Activated naive CD8-positive, alpha-beta T cell treated with anti-CD3 and anti-CD28 coated beads, Interleukin-2, amount 50 U/mL, for 16 hours (primary cell): ENCODE results near the gene HEYL.

Experiments
- DNase-seq: peaks from one replicate; pipeline ENCODE4 v3.0.0-alpha.2; 2020; ENCODE audit warnings: low read depth, low spot score

HEYL gene

DNA sequence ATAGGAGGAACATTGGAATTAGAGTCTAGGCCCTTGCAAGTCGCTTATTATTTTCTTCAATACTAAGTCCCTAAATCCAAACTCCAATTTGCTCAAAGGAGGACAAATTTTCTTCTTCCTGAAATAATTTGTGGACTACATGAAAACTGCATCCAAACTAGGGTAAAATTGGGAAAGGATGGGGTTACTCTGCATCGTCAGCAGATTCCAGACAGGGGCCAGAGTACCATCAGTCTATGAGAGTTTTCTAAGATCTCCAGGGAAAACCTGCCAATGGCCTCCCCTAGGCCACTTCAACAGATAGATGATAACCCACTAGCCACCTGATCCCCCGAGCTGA, 508 bp downstream of the HEYL start:
- DNase-seq, result no peak

- DNase-seq, result no peak
Observed at GRCh38 chr1:39637361-39637760, 2.1 kb downstream of the HEYL start.

- no peak for DNase-seq
Observed at GRCh38 chr1:39635871-39636210, 3.6 kb downstream of the HEYL start.

DNA sequence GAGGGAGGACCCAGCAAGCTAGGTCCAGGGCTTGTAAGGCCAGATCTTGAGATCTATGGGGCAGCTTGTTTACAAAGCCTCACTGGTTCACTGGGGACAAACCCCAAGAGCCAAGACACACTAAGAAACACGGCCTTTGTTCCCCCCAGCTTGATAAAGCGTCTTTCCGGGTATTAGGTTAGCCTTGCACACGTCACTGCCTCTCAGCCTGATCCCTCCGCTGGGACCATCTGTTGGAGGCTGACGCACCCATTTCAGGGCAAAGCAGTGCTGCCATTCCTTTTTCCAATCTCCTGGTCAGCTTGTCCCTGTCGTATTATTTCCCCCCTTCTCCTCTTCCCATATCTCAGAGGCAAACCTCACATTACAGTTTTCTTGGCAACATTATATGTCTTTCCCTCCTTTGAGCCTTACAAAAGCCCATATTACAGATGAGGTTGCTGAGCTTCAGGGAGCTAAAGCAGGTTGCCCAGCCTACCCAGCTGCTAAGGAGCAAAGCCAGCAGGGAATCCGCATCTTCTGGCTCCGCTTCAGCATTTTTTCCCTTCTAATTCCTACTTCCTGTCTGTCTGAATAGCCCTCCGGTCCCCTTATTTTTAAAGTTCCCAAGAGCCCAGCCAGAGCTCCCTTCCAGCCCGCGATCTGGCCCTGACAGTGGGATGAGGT, 4.1 kb downstream of the HEYL start:
- DNase-seq, result no peak

- DNase-seq, result no peak
Observed at GRCh38 chr1:39633422-39633821, 6.0 kb downstream of the HEYL start.

DNA sequence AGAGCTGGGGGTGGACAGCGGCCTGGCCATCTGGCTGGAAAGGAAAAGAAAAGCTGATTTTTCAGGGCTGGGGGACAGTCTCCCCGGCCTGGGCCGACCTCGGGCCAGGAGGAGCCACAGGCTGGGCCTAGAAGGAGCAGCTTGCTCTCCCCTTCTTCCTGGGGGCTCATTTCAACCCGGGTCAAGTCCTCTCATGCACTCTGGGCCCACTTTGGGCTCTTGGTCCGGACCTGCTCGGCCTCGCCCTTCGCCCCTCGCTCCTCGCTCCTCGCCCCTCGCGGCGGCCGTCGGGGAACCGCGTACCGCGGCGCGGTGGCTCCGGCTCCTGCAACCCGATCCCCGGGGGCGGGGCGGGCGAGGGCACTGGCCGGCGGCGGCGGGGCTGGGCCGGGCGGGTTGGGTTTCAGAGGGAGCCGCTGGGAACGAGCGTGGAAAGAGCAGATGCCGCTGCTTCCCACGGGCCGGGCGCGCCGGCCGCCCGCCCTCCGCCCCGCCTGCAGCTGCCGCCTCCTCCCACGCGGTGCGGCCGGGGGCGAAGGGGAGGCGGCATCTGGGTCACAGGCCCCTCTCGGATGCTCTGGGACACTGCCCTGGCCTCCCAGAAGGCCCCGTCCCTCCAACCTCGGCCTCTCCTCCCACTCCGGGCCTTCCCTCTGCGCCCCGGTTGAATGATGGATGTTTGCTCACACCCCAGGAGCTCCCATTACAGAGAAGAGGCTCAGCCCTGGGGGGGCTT, 6.6 kb downstream of the HEYL start:
- no peak for DNase-seq

- DNase-seq, result no peak
Observed at GRCh38 chr1:39632323-39632681, 7.1 kb downstream of the HEYL start.

DNA sequence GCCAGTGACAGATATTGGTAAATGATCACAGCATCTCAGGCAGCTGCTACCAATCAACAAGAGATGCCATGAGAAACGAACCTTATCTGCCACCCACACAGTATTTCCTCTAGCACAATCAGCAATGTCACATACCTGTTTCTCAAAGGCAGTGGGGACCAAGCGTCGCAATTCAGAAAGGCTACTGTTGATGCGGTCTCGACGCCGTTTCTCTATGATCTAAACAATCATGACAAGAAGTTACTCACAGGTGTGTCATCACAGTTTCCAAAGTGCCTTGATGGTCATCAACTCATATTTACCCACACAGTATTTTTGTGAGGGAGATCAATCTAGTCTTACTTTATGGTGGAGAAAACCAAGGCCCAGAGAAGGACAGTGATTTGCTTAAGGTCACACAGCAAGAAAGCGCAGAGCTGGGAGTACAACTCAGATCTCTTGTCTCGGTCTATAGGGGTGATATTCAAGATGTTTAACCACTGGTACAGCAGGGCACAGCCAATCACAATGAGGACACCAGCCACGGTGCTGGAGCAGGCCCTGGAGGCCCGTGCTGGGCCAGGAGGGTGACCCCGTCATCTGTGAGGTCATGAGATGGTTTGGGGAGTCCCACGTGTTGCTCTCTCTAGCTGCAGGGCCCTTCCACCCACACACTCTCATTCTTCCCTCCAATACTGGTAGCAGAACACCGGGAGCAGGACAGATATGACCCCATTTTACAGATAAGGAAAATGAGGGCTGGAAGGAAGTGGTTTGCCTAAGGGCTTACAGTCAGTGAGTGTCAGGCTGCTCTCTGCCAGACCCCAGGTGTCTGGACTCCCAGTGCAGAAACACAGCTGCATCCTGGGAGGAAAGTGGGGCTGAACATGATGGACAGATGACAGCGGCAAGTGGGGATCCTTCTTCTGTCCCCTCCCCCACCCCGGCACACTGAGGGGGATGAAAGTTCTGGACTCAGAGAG, 7.8 kb downstream of the HEYL start:
- DNase-seq, result no peak

- DNase-seq, result no peak
Observed at GRCh38 chr1:39628807-39629350, 10.6 kb downstream of the HEYL start.

DNA sequence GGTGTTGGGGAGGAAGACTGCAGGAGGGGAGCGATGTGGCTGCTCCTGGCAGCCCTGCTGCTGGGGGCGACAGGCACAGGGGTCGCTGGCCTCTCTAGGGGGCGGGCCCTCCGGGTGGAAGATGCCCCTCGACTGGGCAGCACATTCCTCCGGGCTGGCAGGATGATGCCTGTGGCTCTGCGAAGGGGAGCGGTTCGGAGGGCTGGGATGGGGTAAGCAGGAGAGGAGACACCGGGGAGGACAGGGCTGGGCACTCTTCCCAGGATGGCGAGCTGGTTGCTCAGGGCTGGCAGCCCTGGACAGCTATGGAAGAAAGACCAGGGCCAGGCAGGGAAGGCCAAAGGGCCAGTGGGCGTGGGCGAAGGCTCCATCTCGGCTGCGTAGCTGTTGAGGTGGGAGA, 12.8 kb downstream of the HEYL start:
- no peak for DNase-seq

DNA sequence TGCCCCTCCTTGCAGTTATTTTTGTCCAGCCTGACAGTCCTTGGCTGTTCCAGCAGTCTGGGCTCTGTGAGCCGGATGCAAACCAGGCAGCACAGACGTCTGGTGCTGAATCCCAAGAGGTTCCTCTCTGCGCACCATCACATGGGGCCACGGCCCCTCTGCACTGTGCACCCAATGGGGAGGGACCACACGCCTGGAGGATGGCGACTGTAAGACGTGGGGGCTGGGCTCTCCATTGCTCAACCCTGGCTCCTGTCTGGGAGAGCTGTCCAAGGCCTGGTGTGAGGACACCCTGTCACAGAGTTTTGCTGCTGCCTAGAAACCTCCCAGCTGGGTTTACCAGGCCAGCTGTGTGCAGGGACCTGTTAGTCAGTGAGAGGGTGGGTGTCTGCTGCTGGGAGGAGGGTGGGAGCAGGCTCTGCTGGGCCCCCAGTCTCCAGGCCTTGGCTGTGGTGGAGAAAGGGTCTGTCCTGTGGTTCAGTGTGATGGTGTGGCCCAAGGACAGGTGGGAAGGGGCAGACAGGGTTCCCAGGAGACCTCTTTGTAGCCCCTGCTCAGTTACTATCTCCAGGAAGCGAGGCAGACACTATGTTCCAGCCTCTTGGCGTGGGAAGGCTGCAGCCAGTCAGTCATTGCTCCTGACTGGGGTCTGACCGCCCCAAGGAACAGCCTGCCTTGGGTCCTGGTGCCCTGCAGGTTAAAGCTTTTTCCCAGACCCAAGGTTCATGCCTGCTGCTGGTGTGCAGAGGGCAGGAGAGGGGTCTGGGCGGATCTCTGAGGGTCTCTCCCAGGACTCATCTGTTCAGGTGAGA, 13.8 kb downstream of the HEYL start:
- DNase-seq, result no peak

GRCh38 chr1:39625009-39625408, 14.4 kb downstream of the HEYL start:
- no peak for DNase-seq

GRCh38 chr1:39623053-39623452, 16.4 kb downstream of the HEYL start:
- DNase-seq, result no peak

DNA sequence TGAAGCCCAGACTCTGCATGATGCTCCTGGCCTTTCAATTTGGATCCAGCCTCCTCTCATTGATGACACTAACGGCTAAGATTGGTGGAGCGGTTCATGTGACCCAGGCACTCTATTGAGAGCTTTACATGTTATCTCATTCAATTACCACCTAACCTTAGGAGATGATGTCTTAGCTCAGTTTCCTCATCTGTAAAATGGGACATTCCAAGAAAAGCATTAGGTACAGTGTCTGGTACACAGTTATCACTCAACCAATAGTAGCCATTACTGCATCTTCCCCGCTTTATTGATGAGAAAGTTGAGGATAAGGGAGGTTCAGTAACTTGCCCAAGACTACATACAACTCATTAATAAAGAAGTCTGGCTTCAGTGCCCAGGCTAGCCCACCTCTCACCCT, 17.0 kb downstream of the HEYL start:
- no peak for DNase-seq

- no peak for DNase-seq
Observed at GRCh38 chr1:39620659-39621165, 18.7 kb downstream of the HEYL start.

DNA sequence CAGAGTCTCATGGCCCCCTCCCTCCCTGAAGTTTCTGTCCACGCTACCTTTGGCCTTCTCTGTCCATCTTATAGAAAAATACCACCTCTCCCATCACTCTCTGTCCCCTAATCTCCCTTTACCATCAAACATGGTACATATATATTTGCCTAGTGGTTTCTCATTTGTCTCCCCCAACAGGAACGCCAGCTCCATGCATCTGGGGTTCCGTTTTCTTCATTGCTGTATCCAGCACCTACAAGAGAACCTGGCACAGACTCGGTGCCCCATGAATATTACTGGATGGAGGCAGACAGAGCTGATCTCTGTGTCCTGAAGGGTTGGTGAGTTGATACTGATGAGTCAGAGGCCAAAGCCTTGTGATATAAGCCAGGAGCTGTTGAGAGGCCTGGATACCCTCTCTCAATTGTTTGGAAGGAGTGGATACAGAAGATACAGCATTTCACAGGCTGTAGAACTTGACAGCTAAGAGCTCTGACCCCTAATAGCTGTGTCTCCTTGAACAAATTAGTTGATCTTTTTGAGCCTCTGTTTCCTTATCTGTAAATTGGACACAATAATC, 21.9 kb downstream of the HEYL start:
- no peak for DNase-seq

GRCh38 chr1:39615086-39615673, 24.3 kb downstream of the HEYL start:
- DNase-seq, result no peak

GRCh38 chr1:39614488-39614887, 25.0 kb downstream of the HEYL start:
- DNase-seq, result no peak

DNA sequence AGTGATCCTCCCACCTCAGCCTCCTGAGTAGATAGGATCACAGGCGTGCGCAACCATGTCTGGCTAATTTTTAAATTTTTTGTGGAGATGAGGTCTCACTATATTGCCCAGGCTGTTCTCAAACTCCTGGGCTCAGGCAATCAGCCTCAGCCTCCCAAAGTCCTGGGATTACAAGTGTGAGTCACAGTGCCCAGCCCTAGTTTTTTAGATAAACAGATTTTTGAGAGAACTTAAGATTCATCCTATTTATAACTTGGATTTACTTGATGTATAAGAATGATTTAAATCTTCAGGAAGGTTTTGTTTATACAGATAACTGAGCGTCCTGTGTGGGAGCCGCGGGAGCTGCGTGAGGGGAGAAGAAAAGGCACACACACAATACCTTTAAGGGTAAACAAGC, 26.2 kb downstream of the HEYL start:
- no peak for DNase-seq

DNA sequence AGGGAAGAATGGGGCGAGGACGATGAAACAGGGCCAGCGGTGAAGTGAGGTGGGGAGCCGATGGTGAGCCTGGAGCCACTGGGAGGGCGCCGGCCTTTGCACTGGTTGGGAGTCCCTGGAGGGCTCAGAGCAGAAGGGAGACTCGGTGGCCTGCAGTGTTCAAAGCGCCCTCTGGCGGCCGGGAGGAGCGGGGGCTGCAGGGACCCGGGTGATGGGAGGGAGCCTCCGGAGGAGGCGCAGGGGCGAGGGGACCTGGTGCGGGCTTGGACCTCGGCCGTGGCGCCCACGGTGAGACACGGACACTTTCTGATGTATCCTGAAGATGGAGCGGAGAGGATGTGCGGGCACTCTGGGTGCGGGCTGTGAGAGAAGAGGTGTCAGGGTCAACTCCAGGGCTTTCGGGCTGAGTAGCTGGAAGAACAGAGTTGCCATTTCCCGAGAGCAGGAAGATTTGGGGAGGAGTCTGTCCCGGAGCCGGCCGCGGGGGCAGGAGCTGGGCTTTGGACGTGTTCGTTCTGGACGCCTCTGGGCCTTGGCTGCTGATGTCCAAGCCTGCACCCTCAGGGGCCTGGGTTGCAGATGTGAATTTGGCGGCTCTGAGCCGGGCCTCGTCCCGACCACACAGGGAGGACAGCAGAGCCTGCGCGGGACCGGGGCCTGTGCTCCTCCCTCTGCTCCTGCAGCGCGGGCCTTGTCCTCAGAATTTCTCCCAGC, 29.7 kb downstream of the HEYL start:
- peak; percentile 61 for DNase-seq
